Heart left ventricle (tissue), 16 donors: Measurements from ENCODE around the gene ARHGEF10L. TPM values are rescaled to one million over a fixed set of nuclear protein-coding genes. Genes with fewer than 3 reads are reported as not detected.

Experiments used
- ATAC-seq, 4 donors: fragments of 200-7000 bp; cut with Tn5 transposase; one replicate each; pipeline ENCODE4 v1.9.1; 2020 to 2022; ENCODE audit warnings: moderate library complexity in 4 of 4, mild to moderate bottlenecking in 3 of 4, moderate number of reproducible peaks in 1 of 4
- DNase-seq, 5 donors: peaks; one replicate each; pipeline ENCODE4 v3.0.0-alpha.2; 2020
- H3K27ac ChIP-seq, 12 donors: fragments of 200-600 bp; sonication (generic) in 4 of 12; one replicate each; pipeline versions ENCODE4 v1.5.0 to v1.8.0; 2016 to 2022; ENCODE audit warnings: mild to moderate bottlenecking in 2 of 12
- H3K27me3 ChIP-seq, 9 donors: fragments of 200-600 bp; sonication (generic) in 2 of 9; one replicate each; pipeline versions ENCODE4 v1.5.1 to v1.8.0; 2016 to 2022; ENCODE audit warnings: mild to moderate bottlenecking in 3 of 9
- H3K36me3 ChIP-seq, 9 donors: fragments of 200-600 bp; sonication (generic) in 2 of 9; one replicate each; pipeline versions ENCODE4 v1.5.0 to v1.8.0; 2018 to 2022; ENCODE audit warnings: mild to moderate bottlenecking in 2 of 9
- H3K4me1 ChIP-seq, 12 donors: fragments of 200-600 bp; sonication (generic) in 4 of 12; one replicate each; pipeline versions ENCODE4 v1.5.0 to v1.8.0; 2016 to 2022; ENCODE audit warnings: mild to moderate bottlenecking in 3 of 12
- H3K4me3 ChIP-seq, 12 donors: fragments of 200-600 bp; sonication (generic) in 4 of 12; one replicate each; pipeline versions ENCODE4 v1.5.0 to v1.8.0; 2017 to 2022; ENCODE audit warnings: mild to moderate bottlenecking in 9 of 12, moderate library complexity in 4 of 12
- H3K9me3 ChIP-seq, 12 donors: fragments of 200-600 bp; sonication (generic) in 4 of 12; one replicate each; pipeline versions ENCODE4 v1.5.0 to v1.8.0; 2016 to 2022; ENCODE audit warnings: mild to moderate bottlenecking in 1 of 12
- CTCF ChIP-seq, 12 donors: fragments of 200-600 bp; sonication (generic) in 4 of 12; IDR thresholded peaks; one replicate each; pipeline versions ENCODE4 v1.5.0 to v1.8.0; 2018 to 2022; ENCODE audit warnings: antibody characterized with exemption in 12 of 12, mild to moderate bottlenecking in 5 of 12
- POLR2A ChIP-seq, 2 donors: fragments of 450-650 bp; IDR thresholded peaks; one replicate each; pipeline ENCODE4 v1.6.1; 2017; ENCODE audit warnings: antibody characterized with exemption in 2 of 2, mild to moderate bottlenecking in 2 of 2, moderate library complexity in 2 of 2
- WGBS, 4 donors: extraction: QIAGEN DNeasy Blood & Tissue Kit in 2 of 4; methylation state at CpG; one replicate each; pipeline versions ENCODE4 v1.1.5 to v1.1.7; 2013 to 2018; 5-methylcytosine and 5-hydroxymethylcytosine counted together
- intact Hi-C, 10 donors: fragments of 100-400 bp; cut with DNase I; formaldehyde crosslinking; loops; one replicate each; pipeline versions ENCODE4 v1.11.1 to v1.14.2; 2022
- polyA plus RNA-seq, 2 donors: library from polyadenylated mRNA; stranded (reverse); fragments of 200-250 nt; gene quantifications; one replicate each; pipeline ENCODE4 v1.2.3, GENCODE V29; 2013
- total RNA-seq, 9 donors: library from RNA; depleted of rRNA in 2 of 9; stranded (reverse); fragments of >200 nt in 2 of 9; fragmentation: NEBNext Ultra II Directional in 3 of 9; extraction: Animal tissue kit (Norgen Biotek cat#: 25700) in 3 of 9; gene quantifications; one replicate each; pipeline versions ENCODE4 v1.1.0 to v1.2.4, GENCODE V29; 2016 to 2023
- donor health status: ischemic (EF 13 %, LVEDD 7.1; RV severe dilation, severe dysfunction).
- donor health status: healthy with polysubstance abuse.
- donor health status: DM: no; HTN: yes; CAD: no.
- donor health status: DM: no; HTN: no; CAD: no.
- donor health status: ischemic (EF 25% LVEDD 6.9; RV normal size, moderate dysfunction).
- donor health status: ischemic (EF 25% LVEDD 5.7; RV mildly dilated, moderate dysfunction).
- donor health status: healthy.
- donor health status: DM: yes; HTN: yes; CAD: no.
- donor health status: ischemic (EF 35%, LVEDD 5.7; RV mildly dilated, moderate dysfunction).
- donor health status: nonischemic (EF 11% LVEDD 7.7; RV severe dilation, severe dysfunction).
- donor health status: DM: yes; HTN: yes; CAD: no.
- donor health status: PGD.
- donor health status: ischemic (EF 29% LVEDD 5.4; RV normal size, mild dysfunction).
- donor health status: nonischemic (EF 23%, LVEDD 6.1; RV moderate dilation, normal function).

The ARHGEF10L gene
- total and polyA plus RNA-seq, 11 donors: 44.6 to 72.8 (median 57.9) TPM

- 75 to 81% (median 78%) methylated on average over 10 to 11 of the region's 11 CpGs for WGBS, 4 donors
- ATAC-seq (no peak), DNase-seq (no peak)
- no peaks in the 10 kb centered on the region for H3K9me3 ChIP-seq
- H3K4me3 ChIP-seq: no peak overlapping the region
- no peaks in the 10 kb centered on the region for H3K27me3 ChIP-seq
- peaks cover 0 to 37% (median 13%) of the 10 kb centered on the region in 12 donors for H3K4me1 ChIP-seq
- peaks cover 0 to 37% (median 10%) of the 10 kb centered on the region in 9 donors for H3K36me3 ChIP-seq
- no peak overlapping the region for H3K27ac ChIP-seq
- intact Hi-C loops: loop anchor here in 1 of 10 donors (1.0 kb wide), 1 partner anchor 13 kb away; no protein-coding TSS in a partner anchor
- TF ChIP-seq POLR2A (IDR thresholded peaks at IDR 0.05) (no peak), CTCF (IDR thresholded peaks at IDR 0.05) (no peak)
Measured at GRCh38 chr1:17676387-17677060, 137.0 kb downstream of the ARHGEF10L start.

- intact Hi-C loops: no loop called here
- WGBS, 4 donors: 68 to 81% (median 71%) methylated on average over 6 of the region's 6 CpGs
- Histone ChIP-seq H3K36me3 (peaks cover 0 to 44% (median 14%) of the 10 kb centered on the region in 9 donors), H3K4me3 (no peak overlapping the region), H3K9me3 (no peaks in the 10 kb centered on the region), H3K4me1 (peaks cover 0 to 30% (median 10%) of the 10 kb centered on the region in 12 donors), H3K27ac (no peak overlapping the region), H3K27me3 (no peaks in the 10 kb centered on the region)
- no peak for ATAC-seq
- no peak for TF ChIP-seq CTCF (IDR thresholded peaks at IDR 0.05)
- TF ChIP-seq POLR2A (IDR thresholded peaks at IDR 0.05): no peak
- DNase-seq: no peak
Measured at GRCh38 chr1:17678011-17678410, 138.5 kb downstream of the ARHGEF10L start.

- WGBS, 4 donors: 87 to 94% (median 91%) methylated on average over 14 to 16 of the region's 16 CpGs
- ATAC-seq (peak in 1 of 4 donors; percentile 5), DNase-seq (no peak)
- H3K27me3 ChIP-seq: no peaks in the 10 kb centered on the region
- intact Hi-C loops: no loop called here
- H3K27ac ChIP-seq: no peak overlapping the region
- peaks cover 0 to 17% (median 0%) of the 10 kb centered on the region in 12 donors for H3K4me1 ChIP-seq
- no peaks in the 10 kb centered on the region for H3K9me3 ChIP-seq
- TF ChIP-seq CTCF (IDR thresholded peaks at IDR 0.05) (no peak), POLR2A (IDR thresholded peaks at IDR 0.05) (no peak)
- H3K36me3 ChIP-seq: peaks cover 0 to 44% (median 14%) of the 10 kb centered on the region in 9 donors
- no peak overlapping the region for H3K4me3 ChIP-seq
Measured at GRCh38 chr1:17679856-17680255, 140.4 kb downstream of the ARHGEF10L start.

- no peak overlapping the region for H3K4me3 ChIP-seq
- DNase-seq (no peak), ATAC-seq (no peak)
- peaks cover 0 to 46% (median 14%) of the 10 kb centered on the region in 9 donors for H3K36me3 ChIP-seq
- no peaks in the 10 kb centered on the region for H3K27me3 ChIP-seq
- no peak overlapping the region for H3K27ac ChIP-seq
- H3K4me1 ChIP-seq: peaks cover 0 to 17% (median 0%) of the 10 kb centered on the region in 12 donors
- WGBS, 4 donors: 88 to 92% (median 91%) methylated on average over 10 of the region's 10 CpGs
- H3K9me3 ChIP-seq: no peaks in the 10 kb centered on the region
- TF ChIP-seq POLR2A (IDR thresholded peaks at IDR 0.05): no peak
- no peak for TF ChIP-seq CTCF (IDR thresholded peaks at IDR 0.05)
- intact Hi-C loops: no loop called here
Measured at GRCh38 chr1:17680308-17680707, 140.8 kb downstream of the ARHGEF10L start.
